Fibroblast of skin of right biceps (primary cell): ENCODE data around the gene S100A4.
"Not testable (repeated sequence)": the region's sequence is repeated elsewhere in the genome, so short reads cannot be mapped to it uniquely, and the experiment has no call there.

ENCODE experiments used
- DNase-seq: peaks from one replicate; pipeline ENCODE4 v3.0.0-alpha.2; 2013

S100A4 gene

DNA sequence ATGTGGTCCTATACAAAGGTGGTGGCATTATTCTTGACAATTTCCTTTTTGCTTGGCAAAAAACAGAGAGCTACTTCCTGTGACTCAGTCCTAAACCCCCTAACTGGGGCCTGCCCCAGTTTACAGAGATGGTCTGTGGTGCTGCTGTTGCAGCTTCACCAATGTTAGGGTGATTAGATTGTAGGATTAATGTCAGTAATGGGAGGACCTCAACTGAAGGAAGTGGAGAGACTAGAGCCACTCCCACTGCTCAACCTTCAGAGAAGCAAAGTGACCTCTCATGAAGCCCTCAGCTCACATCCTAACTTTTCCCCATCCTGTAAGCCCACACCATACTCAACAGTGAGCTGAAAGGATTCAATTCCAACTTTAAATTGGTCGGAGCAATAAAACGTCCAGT is 13.4 kb downstream of the S100A4 start:
- DNase-seq: no peak

- no peak for DNase-seq
These were observed 14.0 kb downstream of the S100A4 start for GRCh38 chr1:153531638-153532037.

DNA sequence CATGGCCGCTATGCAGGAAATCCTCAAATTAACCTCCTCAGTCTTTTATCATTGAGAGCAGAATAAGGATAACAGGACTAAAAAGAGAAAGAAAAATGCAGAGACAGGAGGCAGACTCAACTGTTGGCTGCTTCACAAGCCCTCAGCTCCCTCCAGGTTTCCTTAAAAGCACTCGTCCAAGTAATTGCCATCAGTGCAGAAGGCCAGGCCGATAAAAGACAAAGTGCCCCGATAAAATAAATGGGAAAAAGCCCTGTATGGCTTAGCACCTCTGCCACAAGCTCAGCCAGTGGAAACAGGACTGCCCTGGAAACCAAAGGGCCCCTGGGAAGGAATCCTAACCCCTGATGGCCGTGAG is 17.9 kb downstream of the S100A4 start:
- no peak for DNase-seq

DNA sequence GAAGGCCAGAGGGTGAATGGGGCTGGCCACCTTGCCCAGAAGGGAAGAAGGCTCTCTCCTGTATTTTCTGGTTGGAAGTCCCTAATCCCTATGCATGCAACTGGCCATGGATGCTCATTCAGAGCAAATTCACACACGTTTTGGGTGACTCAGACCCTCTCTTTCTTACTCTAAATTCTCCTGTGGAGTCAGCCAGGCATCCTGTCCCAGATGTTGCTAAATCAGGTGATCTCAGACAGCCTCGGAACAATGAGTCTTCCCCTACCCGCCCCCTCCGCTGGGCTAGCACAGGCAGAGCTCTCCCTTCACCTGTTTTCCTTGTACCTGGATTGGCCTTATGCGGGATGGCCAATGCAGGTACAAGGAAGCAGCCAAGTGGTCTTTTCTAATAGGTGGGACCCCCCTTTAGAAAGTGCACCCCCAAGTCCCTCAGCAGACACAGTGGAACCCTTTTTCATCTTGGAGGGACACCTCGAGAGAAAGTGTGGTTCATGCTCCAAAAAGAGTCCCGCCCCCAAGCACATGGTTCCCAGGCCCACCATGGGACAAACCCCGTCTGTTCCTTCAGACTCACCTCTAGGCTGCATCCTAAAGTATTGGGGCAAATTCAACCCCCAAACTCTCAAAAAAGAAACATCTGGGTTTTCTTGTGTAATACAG is 18.5 kb downstream of the S100A4 start:
- peak; percentile 39 for DNase-seq

DNA sequence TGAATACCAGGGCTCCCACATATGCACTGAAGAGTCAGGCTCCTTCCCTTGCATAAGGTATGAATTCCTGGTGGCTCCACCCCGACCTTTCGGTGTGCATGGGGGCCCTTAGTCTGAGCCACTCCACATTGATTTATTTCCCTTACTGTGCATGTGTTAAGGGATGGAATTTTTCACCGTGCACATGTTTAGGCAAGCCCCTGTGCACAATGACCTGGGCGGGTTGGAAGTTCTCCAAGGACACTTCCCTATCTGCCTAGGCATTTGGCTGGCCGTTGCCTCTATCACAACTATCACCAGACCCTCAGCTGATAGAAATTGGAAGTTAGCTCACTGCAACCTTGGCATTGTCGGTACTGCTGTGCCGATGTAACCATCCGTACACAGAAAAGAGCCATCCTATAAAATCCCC is 19.5 kb downstream of the S100A4 start:
- DNase-seq: no peak

GRCh38 chr1:153525088-153525728 is 20.4 kb downstream of the S100A4 start:
- no peak for DNase-seq

- not testable (repeated sequence) for DNase-seq
These were observed 23.1 kb downstream of the S100A4 start for GRCh38 chr1:153522353-153523048.

- not testable (repeated sequence) for DNase-seq
These were observed 23.8 kb downstream of the S100A4 start for GRCh38 chr1:153521808-153522207.

GRCh38 chr1:153520818-153521476 is 24.7 kb downstream of the S100A4 start:
- no peak for DNase-seq

GRCh38 chr1:153520137-153520691 is 25.4 kb downstream of the S100A4 start:
- DNase-seq: not testable (repeated sequence)

GRCh38 chr1:153519242-153519641 is 26.4 kb downstream of the S100A4 start:
- no peak for DNase-seq

- DNase-seq: no peak
These were observed 29.9 kb downstream of the S100A4 start for GRCh38 chr1:153515504-153516394.

GRCh38 chr1:153513666-153514065 is 31.9 kb downstream of the S100A4 start:
- no peak for DNase-seq

GRCh38 chr1:153513023-153513422 is 32.6 kb downstream of the S100A4 start:
- no peak for DNase-seq

GRCh38 chr1:153510984-153511410 is 34.6 kb downstream of the S100A4 start:
- DNase-seq: peak; percentile 76

GRCh38 chr1:153509729-153510354 is 35.8 kb downstream of the S100A4 start:
- peak; percentile 44 for DNase-seq

- DNase-seq: no peak
These were observed 36.6 kb downstream of the S100A4 start for GRCh38 chr1:153509036-153509435.

DNA sequence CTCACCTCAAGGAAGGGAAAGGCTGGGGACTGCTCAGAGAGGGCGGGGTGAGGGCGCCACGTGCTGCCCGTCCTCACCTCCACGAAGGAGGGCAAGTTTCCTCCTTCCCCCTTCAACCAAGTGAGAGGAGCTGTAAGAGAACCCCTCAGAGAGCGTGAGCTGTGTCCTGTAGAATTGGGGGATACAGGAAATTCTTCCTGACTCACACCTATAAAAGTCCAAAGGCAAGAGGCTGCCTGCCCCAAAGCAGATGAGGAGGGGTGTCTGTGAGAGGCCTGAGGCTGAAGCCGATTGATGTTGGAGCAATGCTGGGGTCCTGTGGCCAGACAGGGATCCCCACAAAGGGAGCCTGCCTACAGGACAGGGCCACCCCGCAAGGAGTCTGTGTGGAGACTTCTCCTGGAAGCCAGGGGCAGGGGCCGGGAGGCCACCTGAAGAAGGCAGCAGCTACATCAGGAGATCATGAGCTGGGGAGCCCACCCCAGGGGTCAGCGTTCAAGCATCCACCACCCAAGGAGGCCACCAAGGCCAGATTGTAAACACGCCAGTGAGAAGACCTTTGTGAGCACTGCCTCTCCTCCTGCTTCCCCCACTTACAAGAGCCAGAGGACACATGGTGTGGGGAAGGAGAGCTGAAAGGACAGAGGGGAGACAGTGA is 37.6 kb downstream of the S100A4 start:
- peak; percentile 35 for DNase-seq

DNA sequence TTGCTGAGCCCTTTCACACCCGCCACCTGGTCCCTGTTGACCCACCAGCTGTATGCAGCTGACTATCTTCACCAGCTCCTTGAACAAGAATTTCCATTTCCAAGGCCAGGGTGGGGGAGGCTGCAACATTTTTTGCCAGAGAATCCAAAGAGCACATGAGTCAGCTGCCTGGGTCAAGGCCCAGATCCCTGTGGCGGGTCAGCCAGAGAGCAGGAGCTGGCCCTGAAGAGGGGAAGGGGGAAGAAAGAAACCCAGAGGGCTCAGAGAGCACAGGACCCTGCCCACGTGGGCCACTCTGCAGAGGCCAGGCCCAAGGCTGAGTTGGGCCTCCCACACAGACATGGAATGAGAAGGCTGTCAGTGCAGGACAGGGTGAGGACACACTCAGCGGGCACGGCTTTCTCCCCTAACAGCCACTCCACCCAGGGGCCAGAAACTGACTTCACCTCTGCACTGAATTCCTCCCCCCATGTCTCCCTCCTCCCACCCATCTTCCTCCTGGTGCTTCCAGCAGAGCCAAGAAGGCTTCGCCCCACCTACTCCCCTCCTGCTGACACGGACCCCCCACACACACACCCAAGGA is 38.7 kb downstream of the S100A4 start:
- DNase-seq: peak; percentile 92

DNA sequence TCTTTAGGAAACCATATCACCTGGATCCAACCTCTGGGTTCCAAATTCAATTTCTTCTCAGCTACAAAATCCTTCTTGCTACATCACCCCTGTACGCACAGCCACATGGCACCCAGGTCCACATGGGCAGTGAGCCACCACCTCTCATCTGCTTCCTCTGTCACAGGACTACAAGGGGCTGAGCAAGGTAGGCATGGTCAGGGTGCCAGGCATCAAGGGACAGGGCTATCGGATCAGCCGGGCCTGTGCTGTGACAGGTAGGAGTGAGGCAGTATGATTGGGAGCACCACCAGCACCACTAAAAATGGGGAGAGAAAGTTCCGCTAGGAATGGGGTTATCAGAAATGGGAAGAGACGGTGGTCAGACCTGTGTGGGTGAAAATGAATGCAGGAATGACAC is 39.2 kb downstream of the S100A4 start:
- no peak for DNase-seq

GRCh38 chr1:153505576-153505975 is 40.0 kb downstream of the S100A4 start:
- peak; percentile 26 for DNase-seq
